ENCODE results near the gene JAK1.
"Not testable (repeated sequence)": the region's sequence is repeated elsewhere in the genome, so short reads cannot be mapped to it uniquely, and the experiment has no call there.

JAK1 gene

DNA sequence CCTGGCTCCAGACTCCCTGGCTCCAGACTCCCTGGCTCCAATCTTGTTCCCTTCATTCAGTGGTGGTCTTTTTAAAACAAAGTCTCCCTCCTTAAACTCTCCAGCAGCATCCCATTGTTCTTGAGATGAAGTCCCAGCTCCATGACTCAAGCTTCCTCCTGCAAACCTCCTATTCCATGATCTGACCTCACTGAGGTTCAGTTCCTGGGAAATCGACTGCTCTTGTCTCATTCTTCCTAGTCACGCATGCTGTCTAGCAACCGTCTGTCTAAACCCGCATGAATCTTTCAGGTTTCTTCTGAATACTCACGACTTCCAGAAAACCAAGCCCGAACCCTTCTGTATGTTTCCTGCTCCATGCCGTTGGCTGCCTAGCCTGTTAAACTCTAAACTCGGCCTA, 129.5 kb downstream of the JAK1 start:
- DNase-seq: no peak

DNA sequence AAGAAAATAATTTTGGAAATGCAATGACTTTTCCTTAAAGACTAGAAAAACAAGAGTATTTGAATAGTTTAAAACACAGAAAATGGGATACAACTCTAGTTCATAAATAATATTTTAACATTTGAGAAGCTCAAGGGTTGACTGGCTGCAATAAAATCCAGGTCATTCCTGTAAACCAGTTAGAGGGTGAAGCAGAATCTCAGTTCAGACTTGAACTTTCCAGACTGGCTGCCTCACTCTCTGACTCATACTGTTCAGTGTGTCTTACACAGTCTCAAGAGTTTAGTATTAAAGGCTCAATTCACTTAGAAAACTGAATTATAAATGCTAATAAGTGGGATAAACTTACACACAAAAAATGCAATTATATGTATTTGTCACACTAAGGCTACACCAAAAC, 131.6 kb downstream of the JAK1 start:
- DNase-seq: no peak

GRCh38 chr1:64830030-64830651, 136.2 kb downstream of the JAK1 start:
- no peak for DNase-seq

GRCh38 chr1:64829411-64830029, 136.8 kb downstream of the JAK1 start:
- no peak for DNase-seq

DNA sequence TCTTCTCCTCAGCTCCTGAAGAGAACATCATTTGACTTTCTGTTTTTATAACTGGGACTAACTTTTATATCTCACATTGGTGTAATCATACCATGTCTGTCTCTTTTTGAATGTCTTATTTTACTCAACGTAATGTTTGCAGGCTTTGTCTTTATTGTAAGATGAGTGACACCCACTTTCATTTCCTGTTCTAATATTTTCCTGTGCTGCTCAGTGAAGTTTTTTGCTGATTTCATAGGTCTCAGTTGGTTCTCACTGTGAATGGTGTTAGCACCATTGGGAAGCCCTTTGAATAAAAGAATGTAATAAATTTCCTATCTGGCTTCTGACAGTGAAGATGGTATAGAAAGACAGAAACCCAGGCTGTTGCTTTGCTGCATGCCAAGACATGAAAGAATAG, 137.5 kb downstream of the JAK1 start:
- peak in 2 of 4 experiments; percentile 24 to 28 for DNase-seq

- no peak for DNase-seq
These were observed 139.4 kb downstream of the JAK1 start for GRCh38 chr1:64826991-64827390.

DNA sequence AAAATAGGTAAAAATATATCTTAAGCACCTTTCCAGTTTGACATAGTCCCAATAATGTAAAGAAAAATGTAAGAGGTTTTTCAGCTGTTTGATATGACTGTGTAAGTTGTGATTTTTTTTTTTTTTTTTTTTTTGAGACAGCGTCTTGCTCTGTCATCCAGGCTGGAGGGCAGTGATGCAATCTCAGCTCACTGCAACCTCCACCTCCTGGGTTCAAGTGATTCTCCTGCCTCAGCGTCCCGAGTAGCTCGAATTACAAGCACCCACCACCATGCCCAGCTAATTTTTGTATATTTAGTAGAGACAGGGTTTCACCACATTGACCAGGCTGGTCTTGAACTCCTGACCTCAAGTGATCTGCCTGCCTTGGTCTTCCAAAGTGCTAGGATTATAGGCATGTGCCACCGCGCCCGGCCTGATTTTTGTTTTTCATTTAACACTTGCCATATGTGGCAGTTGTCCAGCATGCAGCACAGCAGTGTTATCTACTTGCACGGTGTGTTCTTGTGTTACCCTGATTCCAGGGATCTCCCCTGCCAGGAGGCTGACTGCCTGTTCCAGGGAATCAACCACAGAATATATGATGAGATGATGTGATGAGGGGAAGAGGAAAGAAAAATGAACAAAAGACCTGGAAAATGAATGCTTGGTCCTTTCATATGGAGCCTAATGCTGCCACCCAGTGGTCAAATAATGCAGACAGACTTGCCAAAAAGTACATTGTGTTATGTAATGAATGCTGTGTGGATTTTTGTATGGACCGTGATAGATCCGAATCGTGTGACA, 142.5 kb downstream of the JAK1 start:
- DNase-seq: peak; percentile 78 to 88 (median 78)

DNA sequence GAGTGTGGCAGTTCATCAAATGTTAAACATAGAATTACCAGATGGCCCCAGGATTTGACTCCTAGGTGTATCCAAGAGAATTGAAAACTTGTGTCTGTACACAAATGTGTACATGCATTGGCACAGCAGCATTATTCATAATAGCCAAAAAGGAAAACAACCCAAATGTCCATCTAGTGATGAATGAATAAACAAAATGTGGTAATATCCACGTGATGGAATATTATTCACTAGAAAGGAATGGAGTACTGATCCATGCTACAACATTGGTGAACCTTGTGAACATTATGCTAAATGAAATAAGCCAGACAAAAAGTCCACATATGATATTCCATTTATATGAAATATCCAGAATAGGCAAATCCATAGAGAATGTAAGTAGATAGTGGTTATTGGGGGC, 143.7 kb downstream of the JAK1 start:
- DNase-seq: no peak

DNA sequence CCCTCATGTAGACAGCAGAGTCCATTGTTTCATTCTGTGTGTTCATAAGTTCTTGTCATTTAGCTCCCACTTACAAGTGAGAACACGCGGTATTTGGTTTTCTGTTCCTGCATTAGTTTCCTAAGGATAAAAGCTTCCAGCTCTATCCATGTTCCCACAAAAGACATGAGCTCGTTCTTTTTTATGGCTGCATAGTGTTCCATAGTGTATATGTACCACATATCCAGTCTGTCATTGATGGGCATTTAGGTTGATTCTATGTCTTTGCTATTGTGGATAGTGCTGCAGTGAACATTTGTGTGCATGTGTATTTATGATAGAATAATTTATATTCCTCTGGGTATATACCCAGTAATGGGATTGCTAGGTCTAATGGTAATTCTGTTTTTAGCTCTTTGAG, 145.8 kb downstream of the JAK1 start:
- DNase-seq: not testable (repeated sequence)

DNA sequence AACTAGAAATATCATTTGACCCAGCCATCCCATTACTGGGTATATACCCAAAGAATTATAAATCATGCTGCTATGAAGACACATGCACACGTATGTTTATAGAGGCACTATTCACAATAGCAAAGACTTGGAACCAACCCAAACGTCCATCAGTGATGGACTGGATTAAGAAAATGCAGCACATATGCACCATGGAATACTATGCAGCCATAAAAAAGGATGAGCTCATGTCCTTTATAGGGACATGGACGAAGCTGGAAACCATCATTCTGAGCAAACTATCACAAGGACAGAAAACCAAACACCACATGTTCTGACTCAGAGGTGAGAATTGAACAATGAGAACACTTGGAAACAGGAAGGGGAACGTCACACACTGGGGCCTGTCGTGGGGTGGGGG, 149.0 kb downstream of the JAK1 start:
- not testable (repeated sequence) for DNase-seq

DNA sequence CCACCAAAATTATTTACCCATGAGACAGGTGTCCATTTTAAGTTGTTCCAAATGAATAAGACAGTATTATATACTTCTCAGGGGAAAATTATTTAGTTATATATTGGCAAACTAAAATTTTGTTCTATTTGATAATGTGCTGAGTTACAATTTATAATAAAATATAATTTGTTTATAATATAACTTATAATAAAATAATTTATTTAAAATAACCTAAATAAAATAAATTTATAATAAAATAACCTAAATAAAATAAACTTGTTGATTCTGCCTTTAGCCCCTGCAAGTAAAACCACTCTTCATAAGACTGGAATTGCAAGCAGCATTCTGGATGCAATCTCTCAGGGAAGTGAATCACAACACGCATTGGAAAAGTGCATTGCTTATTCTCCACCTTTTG, 151.9 kb downstream of the JAK1 start:
- no peak for DNase-seq

DNA sequence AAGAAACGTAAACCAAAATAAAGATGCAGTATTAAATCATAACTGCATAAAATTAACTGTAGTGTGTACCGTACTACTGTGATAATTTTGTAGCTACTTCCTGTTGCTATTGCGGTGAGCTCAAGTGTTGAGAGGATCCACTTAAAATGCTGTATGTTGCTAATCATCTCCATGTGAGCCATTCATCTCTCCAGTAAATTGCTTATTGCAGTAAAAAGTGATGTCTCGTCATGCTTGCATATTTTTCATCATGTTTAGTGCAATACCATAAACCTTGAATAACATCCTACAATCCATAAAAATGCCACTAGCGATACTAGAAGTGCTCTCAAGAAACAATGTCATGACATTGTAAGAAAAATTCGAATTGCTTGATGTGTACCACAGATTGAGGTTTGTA, 155.2 kb downstream of the JAK1 start:
- DNase-seq: no peak

- no peak for DNase-seq
These were observed 156.3 kb downstream of the JAK1 start for GRCh38 chr1:64810001-64810400.

DNA sequence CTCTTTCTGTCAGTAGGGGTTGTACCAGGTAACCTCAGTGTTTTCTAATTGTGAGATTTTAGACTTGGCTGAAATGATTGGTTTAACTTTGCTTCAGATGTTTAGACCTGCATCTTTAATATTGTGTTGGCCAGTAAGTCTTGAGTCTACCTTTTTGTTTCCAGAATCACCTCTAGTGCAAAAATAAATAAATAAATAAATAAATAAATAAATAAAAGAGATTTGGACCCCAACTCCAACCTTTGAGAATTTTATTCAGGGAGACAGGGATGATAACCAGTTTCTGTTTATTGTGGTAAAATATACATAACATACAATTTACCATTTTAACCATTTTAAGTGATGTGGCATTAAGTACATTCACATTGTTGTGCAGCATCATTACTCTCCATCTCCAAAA, 157.0 kb downstream of the JAK1 start:
- no peak for DNase-seq

- DNase-seq: no peak
These were observed 164.4 kb downstream of the JAK1 start for GRCh38 chr1:64801851-64802523.

- no peak for DNase-seq
These were observed 167.5 kb downstream of the JAK1 start for GRCh38 chr1:64798872-64799271.

GRCh38 chr1:64790832-64791487, 175.4 kb downstream of the JAK1 start:
- DNase-seq: no peak

Data from suppressor macrophage (primary cell).